OCI-LY7 (cell line): Measurements from ENCODE around the gene SWAP70. TPM values are rescaled to one million over a fixed set of nuclear protein-coding genes. Genes with fewer than 3 reads are reported as not detected.

Source experiments
- BruUV-seq: library from RNA; stranded (reverse); fragments of 400-500 nt; replicated peaks from 2 replicates; lab custom pipeline; 2021; lab: Mats Ljungman, UMichigan
- CTCF ChIA-PET: fragments of 300-600 bp; sonication (Branson Sonifier 250); formaldehyde crosslinking; loops from one replicate; lab custom pipeline; 2022; ENCODE audit warnings: antibody characterized with exemption; ENCODE audit not compliant: unreplicated experiment; lab: Charles Lee
- POLR2A ChIA-PET: fragments of 300-600 bp; sonication (Branson Sonifier 250); formaldehyde crosslinking; loops from one replicate; lab custom pipeline; 2022; ENCODE audit warnings: antibody characterized with exemption; lab: Charles Lee
- DNase-seq: peaks from one replicate; pipeline ENCODE4 v3.0.0-alpha.2; 2015; ENCODE audit warnings: low spot score
- H2AFZ ChIP-seq: fragments of 200-600 bp; sonication (generic), shearing (Covaris generic); 2 replicates; pipeline ENCODE4 v1.6.1; 2014; ENCODE audit warnings: mild to moderate bottlenecking, antibody characterized with exemption, low read length, moderate library complexity
- H3K27ac ChIP-seq: fragments of 200-600 bp; sonication (generic); 2 replicates; pipeline ENCODE4 v1.5.1; 2014; ENCODE audit warnings: mixed run types, low read depth, mild to moderate bottlenecking, moderate library complexity, low read length, inconsistent platforms; ENCODE audit not compliant: poor library complexity, severe bottlenecking
- H3K36me3 ChIP-seq: fragments of 200-600 bp; sonication (generic); 2 replicates; pipeline ENCODE4 v1.6.1; 2014; ENCODE audit warnings: mild to moderate bottlenecking, antibody characterized with exemption, low read length, moderate library complexity, mixed read lengths; ENCODE audit not compliant: insufficient read depth
- H3K4me1 ChIP-seq: fragments of 200-600 bp; sonication (generic); 2 replicates; pipeline ENCODE4 v1.5.1; 2014; ENCODE audit warnings: mild to moderate bottlenecking, low read length; ENCODE audit not compliant: insufficient read depth, poor library complexity, severe bottlenecking
- H3K4me2 ChIP-seq: fragments of 200-600 bp; sonication (generic); 2 replicates; pipeline ENCODE4 v1.6.1; 2014; ENCODE audit warnings: mild to moderate bottlenecking, low read length
- H3K4me3 ChIP-seq: fragments of 200-600 bp; sonication (generic); 2 replicates; pipeline ENCODE4 v1.5.1; 2014; ENCODE audit warnings: mild to moderate bottlenecking, low read depth, low read length; ENCODE audit not compliant: poor library complexity, severe bottlenecking
- H3K79me2 ChIP-seq: fragments of 200-600 bp; sonication (generic); 2 replicates; pipeline ENCODE4 v1.6.1; 2016; ENCODE audit warnings: low read depth, mild to moderate bottlenecking, low read length, moderate library complexity, mixed read lengths; ENCODE audit not compliant: insufficient read depth
- H3K9me2 ChIP-seq: fragments of 200-600 bp; sonication (generic); 2 replicates; pipeline ENCODE4 v1.6.1; 2016; ENCODE audit warnings: mild to moderate bottlenecking, low read length, mixed read lengths; ENCODE audit not compliant: insufficient read depth
- H3K9me3 ChIP-seq: fragments of 200-600 bp; sonication (generic); 2 replicates; pipeline ENCODE4 v1.6.1; 2014; ENCODE audit warnings: mild to moderate bottlenecking, mixed run types, low read length, mixed read lengths
- H4K20me1 ChIP-seq: fragments of 200-600 bp; sonication (generic); 2 replicates; pipeline ENCODE4 v1.6.1; 2014; ENCODE audit warnings: mild to moderate bottlenecking, antibody characterized with exemption, low read length, moderate library complexity, mixed read lengths; ENCODE audit not compliant: insufficient read depth
- CTCF ChIP-seq: fragments of 200-600 bp; sonication (generic); conservative IDR thresholded peaks from 2 replicates; pipeline ENCODE4 v1.5.1; 2014; ENCODE audit warnings: mild to moderate bottlenecking, antibody characterized with exemption, low read length, moderate library complexity, mixed read lengths
- EZH2phosphoT487 ChIP-seq: fragments of 200-600 bp; sonication (generic); IDR thresholded peaks from 2 replicates; pipeline ENCODE4 v1.6.1; 2018; ENCODE audit warnings: low read depth, borderline replicate concordance, mild to moderate bottlenecking, mixed run types, antibody characterized with exemption, low read length, moderate library complexity, mixed read lengths
- intact Hi-C: fragments of 100-400 bp; cut with micrococcal nuclease; formaldehyde crosslinking; loops from one replicate; pipeline ENCODE4 v1.10.0; 2022; ENCODE audit not compliant: unreplicated experiment
- total RNA-seq, 2 experiments: library from RNA; depleted of rRNA in 1 of 2; stranded (reverse); fragments of >200 nt in 1 of 2; shearing (Covaris generic) in 1 of 2; gene quantifications; 2 replicates each; pipeline ENCODE4 v1.2.3, GENCODE V29; 2014 to 2022

SWAP70 gene
- total RNA-seq, 2 experiments from 2014 or later = 37.5 to 110 TPM

DNA sequence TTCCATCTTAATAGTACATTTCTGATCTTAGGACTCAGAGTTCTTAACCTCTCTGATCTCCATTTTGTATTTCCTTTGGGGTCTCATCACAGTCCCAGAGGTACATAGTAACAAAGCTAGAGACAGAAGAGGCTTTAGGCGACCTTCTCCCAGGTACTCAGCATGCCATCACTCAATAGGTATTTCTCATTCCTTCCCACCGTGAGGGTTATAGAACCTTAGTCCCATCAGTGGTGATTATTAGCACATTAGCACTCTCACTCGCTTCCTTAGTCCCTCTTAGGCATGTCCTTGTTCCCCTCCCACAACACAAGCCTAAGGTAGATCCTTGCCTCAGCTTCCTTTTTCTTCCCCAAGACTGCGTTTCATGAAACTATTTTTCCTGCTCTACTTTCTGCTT lies 14.7 kb downstream of the SWAP70 start:
- Histone ChIP-seq H3K27ac (peak overlapping the region; percentile 55), H4K20me1 (no peaks in the 10 kb centered on the region), H3K9me3 (peaks cover 2% of the 10 kb centered on the region; the same call in 1 of the 2 replicates), H3K79me2 (peaks cover 100% of the 10 kb centered on the region), H3K4me3 (peak overlapping the region; percentile 38), H3K4me1 (peaks cover 96% of the 10 kb centered on the region), H3K4me2 (peak overlapping the region; percentile 65), H3K9me2 (no peaks in the 10 kb centered on the region), H3K36me3 (peaks cover 38% of the 10 kb centered on the region), H2AFZ (no peak overlapping the region)
- BruUV-seq = TSS peak; percentile 15
- TF ChIP-seq CTCF (no peak), EZH2phosphoT487 (no peak)
- CTCF ChIA-PET = no interaction called here
- POLR2A ChIA-PET = interaction anchor here (0.6 to 13.4 kb wide), 8 partner anchors 8 to 632 kb away, joined by 3 to 175 read pairs (median 3); no protein-coding TSS in a partner anchor
- intact Hi-C loops = no loop called here
- DNase-seq = no peak

GRCh38 chr11:9680028-9680427 lies 16.2 kb downstream of the SWAP70 start:
- Histone ChIP-seq H3K9me2 (no peaks in the 10 kb centered on the region), H3K4me3 (no peak overlapping the region), H3K27ac (peak overlapping the region; percentile 81), H3K4me1 (peaks cover 96% of the 10 kb centered on the region), H2AFZ (no peak overlapping the region), H3K36me3 (peaks cover 30% of the 10 kb centered on the region), H4K20me1 (no peaks in the 10 kb centered on the region), H3K79me2 (peaks cover 100% of the 10 kb centered on the region), H3K4me2 (peak overlapping the region; percentile 67; the same call in 1 of the 2 replicates), H3K9me3 (no peaks in the 10 kb centered on the region)
- POLR2A ChIA-PET = interaction anchor here (0.6 to 13.4 kb wide), 8 partner anchors 11 to 274 kb away, joined by 3 to 175 read pairs (median 6); no protein-coding TSS in a partner anchor
- CTCF ChIA-PET = interaction anchor here (0.8 to 1.1 kb wide), 2 partner anchors 13 to 68 kb away, joined by 3 read pairs; no protein-coding TSS in a partner anchor
- intact Hi-C loops = loop anchor here (5.0 to 10.0 kb wide), 3 partner anchors 83 to 775 kb away; partner anchors contain the start of gene AMPD3
- BruUV-seq = no TSS peak
- DNase-seq = no peak
- TF ChIP-seq EZH2phosphoT487 (no peak), CTCF (no peak)
